ENCODE data around the gene FREM1. TPM values are rescaled to one million over a fixed set of nuclear protein-coding genes. Genes with fewer than 3 reads are reported as not detected.

Gene FREM1
- total and polyA plus RNA-seq, 2 of the 4 experiments (the other 2 are of a cell fraction) = under 0.01 TPM; not detected in 1

- DNase-seq = no peak
- TF ChIP-seq CEBPB (IDR thresholded peaks at IDR 0.05; ENCODE audit: low read depth, low read length) = no peak
- no peak for TF ChIP-seq MAZ (IDR thresholded peaks at IDR 0.05; ENCODE audit: borderline replicate concordance, low read depth, low read length)
- TF ChIP-seq MXI1 (IDR thresholded peaks at IDR 0.05; ENCODE audit: borderline replicate concordance, low read depth, low read length) = no peak
- TF ChIP-seq RAD21 (IDR thresholded peaks at IDR 0.05; ENCODE audit: low read length) = no peak
- no peak for TF ChIP-seq ELK1 (IDR thresholded peaks at IDR 0.05; ENCODE audit: borderline replicate concordance, low read depth, low read length)
- no peak for TF ChIP-seq NFE2L2 (IDR thresholded peaks at IDR 0.05; ENCODE audit: low read depth, low read length)
- TF ChIP-seq USF2 (IDR thresholded peaks at IDR 0.05; ENCODE audit: low read depth, low read length) = no peak
- no peak for TF ChIP-seq BHLHE40 (IDR thresholded peaks at IDR 0.05; ENCODE audit: low read depth, low read length)
- TF ChIP-seq FOS (IDR thresholded peaks at IDR 0.05; ENCODE audit: low read depth, low read length) = no peak
- no peak for TF ChIP-seq POLR2A (IDR thresholded peaks at IDR 0.05; ENCODE audit: low read depth, low read length)
- no peak for TF ChIP-seq RFX5 (IDR thresholded peaks at IDR 0.05; ENCODE audit: low read depth, low read length)
- TF ChIP-seq CTCF (conservative IDR thresholded peaks at IDR 0.05; ENCODE audit: low read depth, low read length) = no peak
- TF ChIP-seq MAFK (IDR thresholded peaks at IDR 0.05; ENCODE audit: low read depth, low read length) = no peak
- no peak overlapping the region for H2AK5ac ChIP-seq (ENCODE audit: low read depth, low read length)
- CTCF ChIA-PET = no interaction called here
- H3K9ac ChIP-seq (ENCODE audit: low read depth, low read length) = no peak overlapping the region
- H4K5ac ChIP-seq (ENCODE audit: low read depth, low read length) = no peak overlapping the region
- H3K56ac ChIP-seq (ENCODE audit: extremely low read depth, insufficient read depth, low read length) = no peak overlapping the region
- no TSS peak for BruUV-seq (replicated peaks)
- no peak overlapping the region for H3K4me2 ChIP-seq (ENCODE audit: low read depth, low read length)
- no peak overlapping the region for H3K18ac ChIP-seq (ENCODE audit: low read depth, low read length)
- no CpG with 5 or more reads among the region's 2 CpGs for WGBS, 2 experiments (ENCODE audit: extremely low coverage in 2 of 2, insufficient read length in 1 of 2)
- ATAC-seq (ENCODE audit: low read depth) = no peak
- dilution Hi-C loops (cut with HindIII; ENCODE audit: low sequenced_read_pairs, unreplicated experiment) (no loop called here), intact Hi-C loops (cut with micrococcal nuclease) (loop anchor here (10.0 kb wide), 1 partner anchor 1088 kb away; no protein-coding TSS in a partner anchor), in situ Hi-C loops (cut with MboI; ENCODE audit: low sequenced_read_pairs) (loop anchor here (25.0 kb wide), 1 partner anchor 294 kb away; no protein-coding TSS in a partner anchor)
- H3K4me1 ChIP-seq (ENCODE audit: control insufficient read depth, insufficient read depth, low read length) = no peaks in the 10 kb centered on the region
- no peak overlapping the region for H2BK15ac ChIP-seq (ENCODE audit: low read depth, low read length)
- H2BK120ac ChIP-seq (ENCODE audit: low read depth, low read length) = no peak overlapping the region
- H3K14ac ChIP-seq (replicated peaks; ENCODE audit: low read depth, low read length) = no peak overlapping the region
- no peaks in the 10 kb centered on the region for H4K20me1 ChIP-seq (ENCODE audit: insufficient read depth, low read length)
- no peaks in the 10 kb centered on the region for H3K9me3 ChIP-seq (ENCODE audit: control insufficient read depth, insufficient read depth, low read length)
- no peak overlapping the region for H2BK20ac ChIP-seq (ENCODE audit: low read depth, low read length)
- no peak overlapping the region for H3K4me3 ChIP-seq (ENCODE audit: insufficient read depth, low read depth, low read length)
- no peak overlapping the region for H3K27ac ChIP-seq (ENCODE audit: insufficient read depth, low read length)
- H4K8ac ChIP-seq (ENCODE audit: low read depth in 2 of 2, low read length in 2 of 2) = no peak overlapping the region
- no peak overlapping the region for H4K91ac ChIP-seq (ENCODE audit: insufficient read depth, low read depth, low read length)
- H2AFZ ChIP-seq (replicated peaks; ENCODE audit: low read length, poor library complexity) = no peak overlapping the region
- H3K23ac ChIP-seq (ENCODE audit: low read depth, low read length) = no peak overlapping the region
- H2BK5ac ChIP-seq (ENCODE audit: low read depth, low read length, poor library complexity, severe bottlenecking) = no peak overlapping the region
- no peaks in the 10 kb centered on the region for H3K36me3 ChIP-seq (ENCODE audit: control insufficient read depth, insufficient read depth, low read length)
- H3K4ac ChIP-seq (ENCODE audit: low read depth, low read length) = no peak overlapping the region
- no peaks in the 10 kb centered on the region for H3K79me1 ChIP-seq (ENCODE audit: low read depth in 1 of 2, low read length in 2 of 2)
- no peak overlapping the region for H2AK9ac ChIP-seq (replicated peaks; ENCODE audit: low read depth, low read length, poor library complexity)
- no peaks in the 10 kb centered on the region for H3K9me1 ChIP-seq (ENCODE audit: insufficient read depth, low read length)
- POLR2A ChIA-PET (ENCODE audit: unreplicated experiment) = no interaction called here
- no peaks in the 10 kb centered on the region for H3K27me3 ChIP-seq (ENCODE audit: control insufficient read depth, insufficient read depth, low read length)
These were observed 67.1 kb downstream of the FREM1 start for GRCh38 chr9:14843163-14843562.

All from IMR-90 (cell line).